ENCODE measurements around the gene BRCA1.
"Not testable (repeated sequence)": the region's sequence is repeated elsewhere in the genome, so short reads cannot be mapped to it uniquely, and the experiment has no call there.

BRCA1 gene

DNA sequence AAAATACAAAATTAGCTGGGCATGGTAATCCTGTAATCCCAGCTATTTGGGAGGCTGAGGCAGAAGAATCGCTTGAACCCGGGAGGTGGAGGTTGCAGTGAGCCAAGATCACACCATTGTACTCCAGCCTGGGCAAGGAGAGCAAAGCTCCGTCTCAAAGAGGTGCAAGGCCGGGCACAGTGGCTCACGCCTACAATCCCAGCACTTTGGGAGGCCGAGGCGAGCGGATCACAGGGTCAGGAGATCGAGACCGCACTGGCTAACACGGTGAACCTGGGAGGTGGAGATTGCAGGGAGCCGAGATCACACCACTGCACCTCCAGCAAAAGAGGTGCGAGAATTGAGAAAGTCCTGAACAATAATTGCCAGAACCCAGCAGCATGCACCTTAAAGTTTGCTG is 124.3 kb downstream of the BRCA1 start:
- not testable (repeated sequence) for DNase-seq (ENCODE audit: low spot score)

DNA sequence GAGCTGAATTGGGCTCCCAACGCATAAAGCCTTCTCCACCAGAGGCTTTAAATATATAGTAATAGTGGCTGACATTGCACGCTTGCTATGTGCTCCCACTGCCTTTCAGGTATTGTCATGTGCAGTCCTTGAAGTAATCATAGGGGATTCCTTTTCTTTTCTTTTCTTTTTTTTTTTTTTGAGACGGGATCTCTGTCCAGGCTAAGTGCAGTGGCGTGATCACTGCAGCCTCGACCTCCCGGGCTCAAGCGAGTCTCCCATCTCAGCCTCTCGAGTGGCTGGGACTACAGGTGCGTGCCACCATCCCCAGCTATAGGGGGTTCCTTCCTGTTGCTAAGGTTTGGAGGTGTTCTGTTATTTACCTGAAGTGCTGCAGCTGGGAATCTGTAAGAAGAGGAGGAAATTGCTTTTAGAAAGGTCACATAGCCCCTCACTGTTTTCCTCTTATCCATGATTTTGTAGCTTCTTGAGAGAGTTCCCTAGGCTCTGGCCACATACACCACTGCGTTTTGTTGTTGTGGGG is 126.1 kb downstream of the BRCA1 start:
- DNase-seq (ENCODE audit: low spot score), result no peak

DNA sequence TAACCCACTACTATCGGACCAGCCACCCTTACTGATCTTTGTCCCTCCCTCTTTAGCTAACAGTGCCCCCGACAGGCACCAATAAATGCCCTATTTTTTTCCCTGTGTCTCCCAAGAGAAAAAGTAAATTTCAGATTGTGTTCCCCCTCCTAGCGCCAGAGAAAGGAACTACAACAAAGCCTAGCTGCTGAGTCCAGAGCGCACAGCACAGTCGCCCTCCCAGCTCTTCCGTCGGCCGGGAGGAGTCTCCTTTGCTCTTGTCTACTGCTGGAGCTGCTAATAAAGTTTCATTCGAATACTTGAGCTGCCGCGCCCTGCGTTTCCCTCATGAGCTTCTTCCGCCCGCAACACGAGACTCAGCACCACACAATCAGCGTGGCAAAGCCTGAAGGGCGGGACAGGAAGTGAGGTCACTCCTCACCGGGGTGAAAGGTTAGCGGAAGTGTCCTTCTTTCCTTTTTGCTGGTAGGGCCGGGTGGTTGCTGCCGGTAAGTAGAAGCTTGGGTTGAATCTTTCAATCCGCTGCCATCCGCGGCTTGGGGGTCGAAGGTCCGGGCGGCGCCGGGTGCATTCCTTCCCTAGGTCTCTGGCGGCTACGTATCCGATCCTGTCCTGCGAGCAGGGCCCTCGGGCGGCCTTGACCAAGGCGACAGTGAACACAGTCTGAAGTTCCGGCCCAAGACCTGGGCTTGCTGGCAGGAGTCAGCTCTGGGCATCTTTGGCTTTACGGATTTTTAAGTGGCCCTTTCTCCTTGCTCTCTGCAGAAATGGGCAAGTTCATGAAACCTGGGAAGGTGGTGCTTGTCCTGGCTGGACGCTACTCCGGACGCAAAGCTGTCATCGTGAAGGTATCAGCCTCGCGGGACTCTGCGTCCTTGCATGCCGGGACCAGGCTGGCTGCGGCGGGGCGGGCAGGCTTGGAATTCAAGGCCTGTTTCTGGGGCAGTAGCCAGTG is 126.9 kb downstream of the BRCA1 start, which contains the start of gene RPL27:
TSS of gene RPL27 (plus strand) at position 436 of the 955 bp plus-strand sequence. CDS start at position 768, 332 bp downstream.
- peak; percentile 99 for DNase-seq (ENCODE audit: low spot score)

DNA sequence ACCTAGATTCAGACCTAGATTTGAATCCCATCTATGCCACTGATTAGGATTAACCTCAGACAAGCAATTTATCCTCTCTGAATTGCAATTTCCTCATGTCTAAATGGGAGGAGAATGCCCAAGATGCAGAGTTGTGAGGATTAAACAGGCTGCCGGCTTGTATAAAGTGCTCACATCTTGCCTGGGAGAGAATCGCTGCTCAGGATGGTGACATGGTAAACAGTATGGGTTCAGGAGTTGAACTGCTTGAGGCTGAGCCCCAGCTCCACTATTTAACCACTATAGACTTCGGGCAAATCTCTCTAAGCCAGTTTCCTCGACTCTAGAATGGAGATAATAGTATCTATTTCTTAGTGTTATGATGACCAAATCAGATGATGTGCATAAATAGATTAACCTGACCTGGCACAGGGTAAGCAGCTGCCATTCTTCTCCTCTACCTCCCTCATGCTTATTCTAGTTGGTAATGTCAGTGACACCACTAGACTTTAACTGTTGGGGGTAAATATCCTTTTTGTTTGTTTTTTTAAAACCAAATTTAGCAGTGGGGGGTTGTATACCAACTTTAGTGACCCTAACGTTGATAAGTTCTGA is 127.7 kb downstream of the BRCA1 start:
- DNase-seq (ENCODE audit: low spot score), result no peak

All from CD4-positive, alpha-beta T cell treated with Interleukin-6 at 100 ng/mL for 8 hours (primary cell).